ES-I3 (cell line): ENCODE data around the gene CCBE1.

Experiments used
- H3K36me3 ChIP-seq: 2 replicates; pipeline ENCODE4 v1.6.1; 2013; ENCODE audit warnings: mild to moderate bottlenecking, low read length, control low read depth, moderate library complexity; ENCODE audit not compliant: insufficient read depth
- H3K4me1 ChIP-seq: 2 replicates; pipeline ENCODE4 v1.6.1; 2013; ENCODE audit warnings: mild to moderate bottlenecking, control low read depth, low read length; ENCODE audit not compliant: insufficient read depth
- H3K9ac ChIP-seq: 2 replicates; pipeline ENCODE4 v1.6.1; 2013; ENCODE audit warnings: low read depth, mild to moderate bottlenecking, low read length, moderate library complexity
- H3K9me3 ChIP-seq: 2 replicates; pipeline ENCODE4 v1.6.1; 2013; ENCODE audit warnings: mild to moderate bottlenecking, low read length, moderate library complexity; ENCODE audit not compliant: control insufficient read depth, insufficient read depth

Gene CCBE1

DNA sequence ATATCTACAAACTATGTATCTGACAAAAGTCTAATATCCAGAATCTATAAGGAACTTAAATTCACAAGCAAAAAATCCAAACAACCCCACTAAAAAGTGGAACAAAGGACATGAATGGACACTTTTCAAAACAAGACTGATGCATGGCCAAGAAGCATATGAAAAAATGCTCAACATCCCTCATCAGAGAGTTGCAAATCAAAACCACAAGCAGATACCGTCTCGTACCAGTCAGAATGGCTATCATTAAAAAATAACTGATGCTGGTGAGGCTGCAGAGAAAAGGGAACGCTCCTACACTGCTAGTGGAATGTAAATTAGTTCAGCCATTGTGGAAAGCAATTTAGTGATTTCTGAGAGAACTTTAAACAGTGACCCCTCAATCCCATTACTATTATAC, 56.5 kb downstream of the CCBE1 start:
- Histone ChIP-seq H3K9ac (no peak overlapping the region), H3K9me3 (no peaks in the 10 kb centered on the region), H3K4me1 (no peaks in the 10 kb centered on the region), H3K36me3 (no peaks in the 10 kb centered on the region)

DNA sequence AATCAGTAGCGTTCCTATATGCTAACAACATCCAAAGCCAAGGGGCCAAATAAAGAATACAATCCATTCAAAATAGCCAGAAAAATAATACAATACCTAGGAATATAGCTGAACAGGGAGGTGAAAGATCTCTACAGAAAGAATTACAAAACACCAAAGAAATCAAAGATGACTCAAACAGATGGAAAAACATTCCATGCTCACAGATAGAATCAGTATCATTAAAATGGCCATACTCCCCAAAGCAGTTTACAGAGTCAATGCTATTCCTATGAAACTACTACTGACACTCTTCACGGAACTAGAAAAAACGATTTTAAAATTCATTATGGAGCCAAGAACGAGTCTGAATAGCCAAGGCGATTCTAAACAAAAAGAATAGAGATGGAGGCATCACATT, 57.4 kb downstream of the CCBE1 start:
- Histone ChIP-seq H3K9me3 (no peaks in the 10 kb centered on the region), H3K4me1 (no peaks in the 10 kb centered on the region), H3K36me3 (no peaks in the 10 kb centered on the region), H3K9ac (no peak overlapping the region)

DNA sequence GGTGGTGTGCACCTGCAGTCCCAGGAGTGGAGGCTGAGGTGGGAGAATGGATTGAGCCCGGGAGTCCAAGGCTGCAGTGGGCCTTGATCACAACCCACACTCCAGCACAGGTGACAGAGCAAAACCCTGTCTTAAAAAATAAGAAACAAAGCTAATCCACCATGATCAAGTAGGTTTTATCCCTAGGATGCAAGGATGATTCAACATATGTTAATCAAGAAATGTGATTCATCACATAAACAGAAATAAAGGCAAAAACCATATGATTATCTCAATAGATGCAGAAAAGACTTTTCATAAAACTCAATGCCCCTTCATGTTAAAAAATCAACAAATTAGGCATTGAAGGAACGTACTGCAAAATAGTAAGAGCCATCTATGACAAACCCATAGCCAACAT, 58.1 kb downstream of the CCBE1 start:
- Histone ChIP-seq H3K36me3 (no peaks in the 10 kb centered on the region), H3K9me3 (no peaks in the 10 kb centered on the region), H3K4me1 (no peaks in the 10 kb centered on the region), H3K9ac (no peak overlapping the region)

DNA sequence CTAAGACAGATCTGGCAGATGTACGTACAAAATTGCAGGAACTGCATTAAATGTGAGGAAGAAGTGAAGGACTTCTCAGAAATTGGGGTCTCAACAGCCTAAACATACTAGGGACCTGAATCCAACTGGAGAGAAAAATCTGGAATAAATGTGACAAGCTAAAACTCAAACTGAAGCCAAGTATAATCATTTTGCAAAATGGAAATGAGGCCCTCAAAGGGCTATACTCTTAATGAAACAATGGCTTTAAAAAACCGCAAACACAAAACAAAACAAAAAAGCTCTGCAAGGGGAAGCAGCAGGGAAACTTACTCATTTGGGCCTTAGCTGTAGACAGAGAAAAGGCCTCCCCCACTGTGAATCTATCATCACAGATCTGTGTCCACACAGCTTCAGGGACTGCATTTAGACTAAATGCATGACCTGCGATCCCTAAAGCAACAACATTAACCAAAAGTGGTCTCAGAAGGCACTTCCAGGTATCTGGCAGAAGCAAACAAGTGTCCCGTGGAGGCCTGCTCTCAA, 63.2 kb downstream of the CCBE1 start:
- H3K9me3 ChIP-seq = no peaks in the 10 kb centered on the region; the same call in 1 of the 2 replicates
- no peak overlapping the region for H3K9ac ChIP-seq
- H3K4me1 ChIP-seq = peaks cover 8% of the 10 kb centered on the region; the same call in 1 of the 2 replicates
- H3K36me3 ChIP-seq = no peaks in the 10 kb centered on the region

DNA sequence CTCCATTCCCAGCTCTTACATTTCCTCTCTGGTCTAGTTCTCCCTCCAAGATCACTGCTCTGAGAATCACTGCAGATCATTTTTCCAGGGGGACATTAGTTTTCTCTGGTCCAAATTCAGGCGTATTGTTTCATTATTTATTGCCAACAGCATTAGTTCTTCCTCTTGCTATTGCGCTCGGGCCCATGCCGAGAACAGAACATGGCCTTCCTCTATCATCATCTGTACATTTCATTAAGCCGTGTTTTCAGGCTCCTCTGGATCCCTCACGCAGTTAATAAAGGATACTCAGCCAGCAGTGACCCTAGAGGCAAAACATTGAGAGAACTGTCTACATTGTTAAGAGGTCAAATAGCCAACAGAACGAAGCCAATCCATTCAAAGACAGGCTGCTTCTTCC, 63.9 kb downstream of the CCBE1 start:
- no peaks in the 10 kb centered on the region; the same call in 1 of the 2 replicates for H3K9me3 ChIP-seq
- H3K36me3 ChIP-seq = no peaks in the 10 kb centered on the region
- peaks cover 8% of the 10 kb centered on the region; the same call in 1 of the 2 replicates for H3K4me1 ChIP-seq
- no peak overlapping the region for H3K9ac ChIP-seq

DNA sequence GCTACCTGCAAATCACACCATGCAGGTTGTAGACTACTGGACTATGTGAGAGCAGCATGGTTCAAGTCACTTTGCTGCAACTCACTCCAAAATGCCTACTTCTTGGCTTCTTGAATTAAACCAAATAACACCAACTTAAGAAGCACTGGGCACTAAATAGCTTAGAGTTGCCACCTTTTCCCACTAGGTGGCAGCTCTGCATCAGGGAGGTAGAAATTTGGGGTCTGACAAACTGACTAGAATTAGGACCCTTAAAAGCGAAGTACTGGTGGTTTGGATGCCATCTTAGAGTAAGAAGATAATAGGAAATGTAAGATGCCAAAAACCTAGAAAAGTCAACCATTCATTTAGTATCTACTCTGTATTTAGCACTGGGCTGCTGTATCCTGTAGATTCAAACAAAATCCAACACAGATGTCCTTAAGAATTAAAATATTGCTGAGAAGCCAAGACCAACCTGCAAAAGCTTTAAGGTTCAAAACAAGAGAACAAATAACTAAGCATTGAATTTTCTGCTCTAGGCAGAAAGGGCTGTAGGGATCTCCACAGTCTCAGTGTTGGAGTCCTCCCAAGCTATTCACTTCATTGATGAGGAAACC, 65.5 kb downstream of the CCBE1 start:
- Histone ChIP-seq H3K36me3 (no peaks in the 10 kb centered on the region), H3K4me1 (peaks cover 8% of the 10 kb centered on the region; the same call in 1 of the 2 replicates), H3K9ac (no peak overlapping the region), H3K9me3 (no peaks in the 10 kb centered on the region; the same call in none of the 2 replicates)

DNA sequence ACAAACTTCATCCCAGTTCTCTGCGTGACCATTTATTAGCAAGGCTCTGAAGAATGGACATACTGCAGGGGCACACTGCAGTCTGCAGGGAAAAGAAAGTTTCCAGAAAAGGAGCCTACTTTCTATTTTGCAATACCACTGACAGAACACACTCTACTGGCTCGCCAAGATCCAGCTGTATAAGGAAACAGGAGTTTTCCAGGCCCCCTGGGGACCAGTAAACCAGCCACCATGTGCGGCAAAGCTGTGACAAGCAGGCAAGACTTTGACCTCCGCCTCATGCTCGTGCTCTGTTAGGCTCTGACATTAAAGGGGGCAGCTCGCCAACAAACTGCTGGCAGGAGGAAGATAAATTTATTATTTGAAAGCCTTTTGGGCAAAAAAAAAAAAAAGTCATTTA, 67.3 kb downstream of the CCBE1 start:
- Histone ChIP-seq H3K36me3 (no peaks in the 10 kb centered on the region), H3K9ac (no peak overlapping the region), H3K9me3 (no peaks in the 10 kb centered on the region; the same call in none of the 2 replicates), H3K4me1 (peaks cover 8% of the 10 kb centered on the region; the same call in 1 of the 2 replicates)

DNA sequence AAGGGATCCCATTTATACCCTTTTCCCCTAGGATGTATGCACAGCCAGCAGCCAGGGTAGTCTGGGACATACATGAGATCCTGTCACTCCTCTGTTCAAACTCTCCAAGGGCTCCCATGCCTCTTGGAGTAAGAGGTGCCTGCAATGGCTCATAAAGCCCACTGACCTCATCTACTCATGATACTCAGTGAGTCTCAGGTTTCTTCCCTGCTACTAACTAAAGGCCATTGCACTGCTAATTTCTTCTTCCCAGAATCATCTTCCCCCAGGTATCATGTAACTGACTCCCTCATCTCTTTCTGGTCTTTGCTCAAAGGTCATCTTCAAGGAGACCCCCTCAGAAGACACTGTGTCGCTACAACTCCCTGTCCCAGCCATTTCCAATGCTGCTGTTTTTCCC, 68.2 kb downstream of the CCBE1 start:
- Histone ChIP-seq H3K9ac (no peak overlapping the region), H3K9me3 (no peaks in the 10 kb centered on the region; the same call in none of the 2 replicates), H3K4me1 (peaks cover 7% of the 10 kb centered on the region; the same call in 1 of the 2 replicates), H3K36me3 (no peaks in the 10 kb centered on the region)

DNA sequence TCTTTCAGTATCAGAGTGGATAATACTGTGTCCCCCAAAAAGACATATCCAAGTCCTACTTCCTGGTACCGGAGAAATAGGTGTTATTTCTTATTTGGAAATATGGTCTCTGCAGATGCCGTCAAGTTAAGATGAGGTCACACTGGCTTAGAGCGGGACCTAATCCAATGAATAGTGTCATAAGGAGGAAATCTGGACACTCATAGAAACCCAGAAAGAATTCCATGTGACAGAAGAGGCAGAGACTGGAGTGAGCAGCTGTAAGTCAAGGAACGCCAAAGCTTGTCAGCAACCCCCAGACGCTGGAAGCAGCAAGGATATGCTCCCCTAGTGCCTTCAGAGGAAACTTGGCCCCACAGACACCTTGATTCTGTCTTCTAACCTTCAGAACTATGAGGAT, 69.8 kb downstream of the CCBE1 start:
- no peaks in the 10 kb centered on the region; the same call in none of the 2 replicates for H3K9me3 ChIP-seq
- no peak overlapping the region for H3K9ac ChIP-seq
- H3K4me1 ChIP-seq = no peaks in the 10 kb centered on the region
- no peaks in the 10 kb centered on the region for H3K36me3 ChIP-seq

DNA sequence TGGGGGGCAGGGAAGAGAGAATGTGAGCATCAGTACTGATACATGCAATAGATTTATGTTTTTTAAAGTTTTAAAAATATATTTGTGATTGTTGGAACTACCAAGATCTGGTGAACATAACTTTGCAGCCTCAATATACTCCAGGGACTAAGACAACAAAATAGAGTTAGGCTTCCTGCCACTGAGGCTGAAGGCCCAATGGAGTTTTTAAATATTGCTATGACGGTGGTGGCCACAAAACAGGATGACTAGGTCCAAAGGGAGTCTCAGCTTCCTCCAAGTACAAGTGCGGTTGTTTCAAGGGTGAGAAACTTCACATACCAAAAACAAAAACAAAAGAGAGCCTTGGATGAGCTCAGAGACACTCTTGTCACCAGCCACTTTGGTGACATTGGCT, 72.9 kb downstream of the CCBE1 start:
- H3K9me3 ChIP-seq = no peaks in the 10 kb centered on the region; the same call in 1 of the 2 replicates
- H3K4me1 ChIP-seq = no peaks in the 10 kb centered on the region

DNA sequence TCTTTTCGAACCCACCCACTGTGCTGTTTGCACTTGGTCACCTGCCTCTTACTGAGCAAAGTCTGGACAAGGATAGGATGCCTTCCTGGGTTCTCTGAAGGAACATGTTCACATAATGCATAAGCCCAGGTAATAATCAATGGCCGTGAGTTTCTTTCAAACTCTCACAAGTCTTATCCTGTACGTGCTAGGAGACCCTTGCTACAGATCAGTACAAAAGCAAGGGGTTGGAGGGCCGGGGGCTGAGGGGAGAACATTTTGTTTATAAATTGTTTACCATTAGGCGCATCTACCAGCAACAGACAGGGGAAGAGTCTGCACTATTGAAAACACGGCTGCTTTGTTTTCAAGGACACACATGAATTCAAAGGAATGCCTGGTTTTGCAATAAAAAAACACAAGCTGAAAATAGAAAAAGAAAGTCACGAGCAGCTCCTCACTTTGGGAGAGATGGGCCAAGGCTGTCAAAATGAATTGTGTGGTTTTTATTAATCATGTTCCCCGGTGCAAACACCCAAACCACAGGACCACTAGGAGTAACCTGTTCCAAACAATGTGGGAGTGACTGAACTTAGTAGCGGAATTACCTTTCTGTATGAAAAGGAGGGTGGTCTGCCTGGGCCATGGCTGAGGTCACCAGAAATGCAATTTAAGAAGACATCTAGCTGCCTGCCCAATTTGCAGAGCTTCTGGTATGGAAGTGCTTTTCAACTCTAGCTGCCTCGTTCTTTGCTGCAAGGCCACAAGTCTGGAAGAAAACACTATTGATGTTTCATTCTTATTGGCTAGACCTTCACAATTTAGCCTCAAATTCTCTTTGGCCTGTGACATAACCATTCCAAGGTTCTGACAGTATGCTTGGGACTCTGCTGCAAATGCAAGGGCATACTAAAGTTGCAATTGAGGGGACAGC, 73.5 kb downstream of the CCBE1 start:
- H3K9ac ChIP-seq = no peak overlapping the region
- no peaks in the 10 kb centered on the region; the same call in 1 of the 2 replicates for H3K9me3 ChIP-seq
- H3K4me1 ChIP-seq = no peaks in the 10 kb centered on the region
- no peaks in the 10 kb centered on the region for H3K36me3 ChIP-seq

More for the DNA sequence above, 72.9 kb downstream of the CCBE1 start:
- Histone ChIP-seq H3K9ac (no peak overlapping the region), H3K36me3 (no peaks in the 10 kb centered on the region)

DNA sequence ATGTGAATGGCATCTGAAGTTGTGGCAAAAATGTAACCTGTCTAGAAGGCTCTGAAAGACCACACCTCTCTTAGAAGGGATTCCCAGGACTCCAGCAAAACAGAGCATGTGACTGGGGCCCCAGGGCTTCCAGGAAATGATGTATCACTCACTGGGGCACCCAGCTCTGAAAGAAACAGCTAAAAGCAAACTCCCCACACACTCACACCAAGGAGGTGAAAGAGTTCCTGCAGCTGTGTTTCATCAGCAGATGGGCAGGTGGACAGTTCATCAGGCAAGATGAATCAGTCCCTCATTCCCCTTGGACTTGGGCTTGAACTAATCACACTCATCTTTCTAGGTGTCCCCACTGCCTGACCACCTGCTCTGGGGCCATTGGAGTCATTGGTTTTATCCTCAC, 76.2 kb downstream of the CCBE1 start:
- Histone ChIP-seq H3K36me3 (no peaks in the 10 kb centered on the region), H3K9me3 (no peaks in the 10 kb centered on the region), H3K9ac (no peak overlapping the region), H3K4me1 (no peaks in the 10 kb centered on the region)

DNA sequence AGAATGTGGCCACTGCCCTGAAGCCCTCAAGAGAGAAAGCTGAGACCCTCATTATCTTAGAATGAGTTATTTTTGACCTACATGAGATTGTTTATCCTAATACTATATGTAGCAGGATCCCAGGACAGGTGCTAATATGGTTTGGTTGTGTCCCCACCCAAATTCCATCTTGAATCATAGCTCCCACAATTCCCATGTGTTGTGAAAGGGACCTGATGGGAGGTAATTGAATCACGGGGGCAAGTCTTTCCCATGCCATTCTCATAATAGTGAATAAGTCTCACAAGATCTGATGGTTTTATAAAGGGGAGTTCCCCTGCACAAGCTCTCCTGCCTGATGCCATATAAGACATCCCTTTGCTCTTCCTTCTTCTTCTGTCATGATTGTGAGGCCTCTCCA, 76.8 kb downstream of the CCBE1 start:
- no peak overlapping the region for H3K9ac ChIP-seq
- H3K36me3 ChIP-seq = no peaks in the 10 kb centered on the region
- H3K4me1 ChIP-seq = no peaks in the 10 kb centered on the region
- no peaks in the 10 kb centered on the region for H3K9me3 ChIP-seq

DNA sequence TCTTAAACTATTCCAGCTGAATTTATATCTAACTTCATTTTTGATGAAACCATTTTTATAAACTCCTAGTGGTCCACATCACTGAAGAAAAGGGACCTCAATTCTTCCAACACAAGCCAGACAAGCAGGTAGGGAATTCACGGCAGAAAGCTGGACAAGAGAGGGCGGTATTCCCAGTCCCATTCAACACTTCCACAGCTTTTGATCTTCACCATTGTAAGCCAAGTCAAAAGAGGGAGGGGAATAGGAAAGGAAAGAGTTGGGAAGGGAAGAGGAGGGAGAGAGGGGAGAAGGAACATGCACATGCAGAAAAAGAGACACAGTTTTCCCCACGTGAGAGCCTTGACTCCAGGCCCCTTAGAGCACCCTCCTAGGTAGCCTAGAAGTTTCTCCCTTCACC, 77.4 kb downstream of the CCBE1 start:
- no peak overlapping the region for H3K9ac ChIP-seq
- no peaks in the 10 kb centered on the region for H3K9me3 ChIP-seq
- H3K36me3 ChIP-seq = no peaks in the 10 kb centered on the region
- no peaks in the 10 kb centered on the region for H3K4me1 ChIP-seq
